Urothelium cell line (cell line): ENCODE measurements around the gene RANGAP1.

Source experiments
- DNase-seq: peaks from one replicate; pipeline ENCODE4 v3.0.0; 2011; ENCODE audit warnings: low spot score, mixed read lengths
- FAIRE-seq: peaks from 2 replicates; lab custom pipeline; 2011; peaks lifted over from hg19 to GRCh38; lab: Jason Lieb, UNC

RANGAP1 gene

GRCh38 chr22:41204066-41204465 lies 81.9 kb downstream of the RANGAP1 start:
- DNase-seq (no peak), FAIRE-seq (no peak)

DNA sequence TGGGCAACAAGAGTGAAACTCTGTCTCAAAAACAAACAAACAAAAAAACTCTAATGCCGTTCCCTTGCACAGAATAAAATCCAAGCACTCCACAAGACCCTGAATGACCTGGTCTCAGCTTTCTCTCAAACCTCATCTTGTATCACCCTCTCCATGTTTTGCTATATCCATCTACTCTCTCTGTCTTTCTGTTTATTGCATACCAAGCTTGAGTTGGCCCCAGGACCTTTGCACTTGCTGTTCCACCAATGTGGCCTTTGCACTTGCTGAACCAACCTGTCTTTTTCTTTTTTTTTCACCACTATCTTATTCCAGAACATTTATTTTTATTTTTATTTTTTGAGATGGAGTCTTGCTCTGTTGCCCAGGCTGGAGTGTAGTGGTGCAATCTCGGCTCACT lies 82.9 kb downstream of the RANGAP1 start:
- DNase-seq (no peak), FAIRE-seq (no peak)

- FAIRE-seq = no peak
- DNase-seq = no peak
Measured at GRCh38 chr22:41201141-41201540, 84.8 kb downstream of the RANGAP1 start.

DNA sequence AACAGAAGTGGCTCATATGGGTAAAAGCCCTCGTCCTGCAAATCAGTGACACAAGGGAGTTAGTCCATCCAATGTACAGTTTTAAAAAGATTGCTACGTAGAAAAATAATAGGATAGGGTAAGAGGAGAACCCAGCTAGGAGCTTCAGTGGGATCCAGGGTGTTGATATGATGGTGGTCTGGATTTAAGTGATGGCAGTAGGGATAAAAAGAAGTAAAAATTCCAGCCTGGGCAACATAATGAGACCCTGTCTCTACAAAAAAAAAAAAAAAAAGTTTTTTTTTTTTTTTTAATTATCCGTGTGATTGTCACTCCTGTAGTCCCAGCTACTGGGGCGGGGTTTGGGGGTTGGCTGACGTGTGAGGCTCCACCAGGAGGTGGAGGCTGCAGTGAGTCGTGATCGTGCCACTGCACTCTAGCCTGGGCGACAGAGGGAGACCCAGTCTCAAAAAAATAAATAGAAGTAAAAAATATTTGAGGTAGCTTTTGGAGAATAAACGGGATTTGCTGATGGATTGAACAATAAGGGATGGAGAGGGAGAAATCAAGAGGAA lies 87.9 kb downstream of the RANGAP1 start:
- DNase-seq (peak; percentile 43), FAIRE-seq (no peak)

GRCh38 chr22:41197038-41197972 lies 88.7 kb downstream of the RANGAP1 start:
- peak; percentile 94 for FAIRE-seq
- DNase-seq = peak; percentile 98
